Ectodermal cell (in vitro differentiated cells): Measurements from ENCODE around the gene SHB.

ENCODE experiments used
- H3K27ac ChIP-seq: 2 replicates; pipeline ENCODE4 v1.7.0; 2013; ENCODE audit warnings: mild to moderate bottlenecking, low read depth, low read length; ENCODE audit not compliant: insufficient read depth, poor library complexity, severe bottlenecking
- H3K27me3 ChIP-seq: 2 replicates; pipeline ENCODE4 v1.7.0; 2013; ENCODE audit warnings: mild to moderate bottlenecking, low read length; ENCODE audit not compliant: insufficient read depth, control insufficient read depth, poor library complexity, severe bottlenecking
- H3K36me3 ChIP-seq: one replicate; pipeline ENCODE4 v1.7.0; 2013; ENCODE audit warnings: low read length; ENCODE audit not compliant: control insufficient read depth, insufficient read depth
- H3K4me1 ChIP-seq: one replicate; pipeline ENCODE4 v1.7.0; 2013; ENCODE audit warnings: low read length; ENCODE audit not compliant: control insufficient read depth, insufficient read depth
- H3K4me3 ChIP-seq: 2 replicates; pipeline ENCODE4 v1.7.0; 2013; ENCODE audit warnings: low read depth, low read length, control low read depth; ENCODE audit not compliant: insufficient read depth
- H3K9me3 ChIP-seq: 2 replicates; pipeline ENCODE4 v1.7.0; 2013; ENCODE audit warnings: mild to moderate bottlenecking, low read length, moderate library complexity; ENCODE audit not compliant: control insufficient read depth
- WGBS, 2 experiments: methylation state at CpG; one replicate each; pipeline ENCODE4 v1.1.7; 2013; ENCODE audit warnings: missing lambda C conversion rate in 2 of 2; 5-methylcytosine and 5-hydroxymethylcytosine counted together

The SHB gene

GRCh38 chr9:37923796-37924427 lies 145.1 kb downstream of the SHB start:
- H3K36me3 ChIP-seq, result no peaks in the 10 kb centered on the region
- H3K9me3 ChIP-seq, result no peaks in the 10 kb centered on the region
- no peak overlapping the region for H3K4me3 ChIP-seq
- H3K27ac ChIP-seq, result no peak overlapping the region
- H3K27me3 ChIP-seq, result no peaks in the 10 kb centered on the region
- WGBS, 2 experiments, result 94 to 95% methylated on average over 25 of the region's 25 CpGs
- H3K4me1 ChIP-seq, result peaks cover 40% of the 10 kb centered on the region

DNA sequence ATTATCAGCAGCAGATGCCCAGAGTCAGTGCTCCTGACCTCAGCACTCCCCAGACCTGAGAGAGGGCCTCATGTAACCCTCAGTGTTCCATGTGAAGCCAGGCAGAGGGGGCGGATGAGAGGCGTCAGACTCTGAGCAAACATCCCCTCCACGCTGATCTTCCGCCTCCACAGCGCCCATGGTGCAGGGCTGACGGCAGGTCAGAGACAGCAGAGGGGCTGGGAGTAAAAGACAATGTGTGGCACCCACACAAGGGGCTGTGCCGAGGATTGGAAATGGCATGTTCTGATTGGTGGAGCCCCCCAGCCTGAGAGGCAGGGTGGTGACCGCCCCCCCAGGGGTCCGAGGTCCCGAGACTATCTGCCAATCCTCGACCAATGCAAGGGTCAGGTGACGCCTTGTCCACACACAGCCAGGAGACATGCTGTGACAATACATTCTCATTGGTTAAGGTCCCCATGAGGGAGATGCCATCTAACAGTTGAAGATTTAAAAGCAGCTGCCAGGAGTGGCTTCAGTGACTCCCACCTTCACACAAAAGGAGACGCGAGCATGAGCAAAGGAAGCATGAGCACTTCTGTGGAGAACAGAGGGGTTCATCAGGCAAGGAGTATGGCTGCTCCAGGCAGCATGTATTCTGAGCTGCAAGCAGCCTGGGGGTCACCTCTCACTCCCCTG lies 145.8 kb downstream of the SHB start:
- no peak overlapping the region for H3K4me3 ChIP-seq

GRCh38 chr9:37922363-37923117 lies 146.5 kb downstream of the SHB start:
- Histone ChIP-seq H3K9me3 (no peaks in the 10 kb centered on the region), H3K4me1 (peaks cover 38% of the 10 kb centered on the region), H3K36me3 (no peaks in the 10 kb centered on the region), H3K27ac (no peak overlapping the region), H3K27me3 (no peaks in the 10 kb centered on the region), H3K4me3 (no peak overlapping the region)
- 87 to 88% methylated on average over 13 of the region's 13 CpGs for WGBS, 2 experiments

More for the DNA sequence above, 145.8 kb downstream of the SHB start:
- Histone ChIP-seq H3K4me1 (peaks cover 43% of the 10 kb centered on the region), H3K27ac (no peak overlapping the region), H3K36me3 (no peaks in the 10 kb centered on the region), H3K27me3 (no peaks in the 10 kb centered on the region), H3K9me3 (no peaks in the 10 kb centered on the region)
- 77 to 82% methylated on average over 14 of the region's 14 CpGs for WGBS, 2 experiments

- no peaks in the 10 kb centered on the region for H3K36me3 ChIP-seq
- no peak overlapping the region for H3K27ac ChIP-seq
- H3K4me3 ChIP-seq, result no peak overlapping the region
- 92 to 95% methylated on average over 15 of the region's 15 CpGs for WGBS, 2 experiments
- no peaks in the 10 kb centered on the region for H3K9me3 ChIP-seq
- H3K4me1 ChIP-seq, result peaks cover 38% of the 10 kb centered on the region
- H3K27me3 ChIP-seq, result no peaks in the 10 kb centered on the region
Observed at GRCh38 chr9:37921546-37922300, 147.3 kb downstream of the SHB start.

GRCh38 chr9:37921168-37921510 lies 147.9 kb downstream of the SHB start:
- H3K4me1 ChIP-seq, result peaks cover 38% of the 10 kb centered on the region
- no peak overlapping the region for H3K27ac ChIP-seq
- H3K4me3 ChIP-seq, result no peak overlapping the region
- H3K9me3 ChIP-seq, result no peaks in the 10 kb centered on the region
- 84 to 85% methylated on average over 6 to 7 of the region's 7 CpGs for WGBS, 2 experiments
- H3K36me3 ChIP-seq, result no peaks in the 10 kb centered on the region
- no peaks in the 10 kb centered on the region for H3K27me3 ChIP-seq

GRCh38 chr9:37920471-37921167 lies 148.4 kb downstream of the SHB start:
- Histone ChIP-seq H3K4me3 (no peak overlapping the region), H3K36me3 (no peaks in the 10 kb centered on the region), H3K4me1 (peaks cover 38% of the 10 kb centered on the region), H3K27ac (no peak overlapping the region), H3K27me3 (no peaks in the 10 kb centered on the region), H3K9me3 (no peaks in the 10 kb centered on the region)
- WGBS, 2 experiments, result 91 to 96% methylated on average over 5 of the region's 5 CpGs

DNA sequence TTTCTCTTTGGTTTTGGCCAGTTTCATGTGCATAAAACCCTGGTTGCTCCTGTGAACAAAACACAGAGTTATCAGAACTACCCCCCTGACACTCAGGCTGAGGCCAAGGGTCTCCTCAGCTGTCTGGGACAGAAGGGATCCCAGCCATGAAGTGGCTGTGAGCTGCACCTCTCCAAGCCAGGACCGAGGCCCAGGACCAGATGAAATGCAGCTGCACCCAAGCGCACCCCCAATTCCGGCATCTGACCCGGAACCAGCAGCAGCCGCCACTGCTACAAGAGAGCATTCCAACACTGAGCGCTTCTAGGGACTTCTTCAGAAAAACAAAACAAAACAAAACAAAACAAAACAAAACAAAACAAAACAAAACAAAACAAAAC lies 149.1 kb downstream of the SHB start:
- Histone ChIP-seq H3K4me1 (peaks cover 38% of the 10 kb centered on the region), H3K27ac (no peak overlapping the region), H3K9me3 (no peaks in the 10 kb centered on the region), H3K27me3 (no peaks in the 10 kb centered on the region), H3K4me3 (no peak overlapping the region), H3K36me3 (no peaks in the 10 kb centered on the region)
- 86 to 93% methylated on average over 6 of the region's 6 CpGs for WGBS, 2 experiments

DNA sequence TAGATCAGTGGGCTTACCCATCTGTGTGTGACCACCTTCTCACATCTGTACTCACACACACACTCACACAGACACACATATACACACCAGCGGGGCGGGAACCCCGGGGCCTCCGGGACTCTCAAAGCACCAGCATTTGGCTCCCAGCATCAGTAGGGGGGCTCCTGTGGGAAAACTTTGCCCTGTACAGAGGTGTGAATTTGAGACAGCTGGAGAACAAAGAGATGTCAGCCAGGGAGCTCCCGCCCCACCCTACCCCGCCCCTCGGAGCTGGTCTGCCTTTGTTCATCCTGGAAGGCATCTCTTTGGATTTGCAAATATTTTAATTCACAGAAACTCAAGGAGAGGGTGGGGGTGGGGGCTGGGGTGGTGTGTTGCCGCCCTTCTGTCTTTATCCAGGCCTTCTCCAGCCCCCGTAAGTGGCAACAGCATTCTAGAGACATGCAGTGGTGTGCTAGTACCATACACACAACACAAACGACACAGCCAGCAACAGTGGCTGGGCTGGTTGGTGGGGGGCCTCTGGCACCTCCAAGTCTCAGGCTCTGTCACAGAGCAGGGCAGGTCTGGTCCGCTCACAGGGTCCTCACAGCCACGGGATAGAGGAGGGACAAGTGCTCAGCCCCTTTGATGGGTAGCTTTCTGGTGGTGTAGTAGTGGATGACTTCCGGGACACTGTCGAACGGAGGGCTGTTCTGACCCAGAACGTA lies 149.6 kb downstream of the SHB start:
- H3K36me3 ChIP-seq, result no peaks in the 10 kb centered on the region
- no peaks in the 10 kb centered on the region for H3K9me3 ChIP-seq
- H3K27me3 ChIP-seq, result no peaks in the 10 kb centered on the region
- no peak overlapping the region for H3K4me3 ChIP-seq
- peaks cover 38% of the 10 kb centered on the region for H3K4me1 ChIP-seq
- 70 to 73% methylated on average over 14 to 16 of the region's 16 CpGs for WGBS, 2 experiments
- H3K27ac ChIP-seq, result no peak overlapping the region

- Histone ChIP-seq H3K9me3 (no peaks in the 10 kb centered on the region), H3K27me3 (no peaks in the 10 kb centered on the region), H3K4me1 (peaks cover 38% of the 10 kb centered on the region), H3K4me3 (no peak overlapping the region), H3K27ac (no peak overlapping the region), H3K36me3 (no peaks in the 10 kb centered on the region)
- WGBS, 2 experiments, result 74 to 82% methylated on average over 5 of the region's 6 CpGs
Observed at GRCh38 chr9:37918665-37919170, 150.3 kb downstream of the SHB start.
